HFFc6 (cell line): ENCODE results near the gene TMEM250. TPM values are rescaled to one million over a fixed set of nuclear protein-coding genes. Genes with fewer than 3 reads are reported as not detected.

Experiments used
- DNase-seq: peaks from one replicate; pipeline ENCODE4 v3.0.0-alpha.2; 2018
- H3K27ac Mint-ChIP-seq: 2 replicates; pipeline ENCODE4 v1.8.0; 2020; ENCODE audit warnings: mild to moderate bottlenecking, mixed read lengths
- H3K27me3 Mint-ChIP-seq: 2 replicates; pipeline ENCODE4 v1.8.0; 2021; ENCODE audit warnings: mild to moderate bottlenecking, moderate library complexity, mixed read lengths; ENCODE audit not compliant: insufficient read depth
- H3K36me3 Mint-ChIP-seq: 2 replicates; pipeline ENCODE4 v1.8.0; 2021; ENCODE audit warnings: low read depth, mixed read lengths
- H3K4me1 Mint-ChIP-seq: 2 replicates; pipeline ENCODE4 v1.8.0; 2020; ENCODE audit warnings: low read depth, mixed read lengths
- H3K4me3 Mint-ChIP-seq: 2 replicates; pipeline ENCODE4 v1.8.0; 2020; ENCODE audit warnings: mild to moderate bottlenecking, moderate library complexity, mixed read lengths
- H3K9me3 Mint-ChIP-seq: 2 replicates; pipeline ENCODE4 v1.8.0; 2020; ENCODE audit warnings: mild to moderate bottlenecking, mixed read lengths
- CTCF ChIP-seq: fragments of 200-600 bp; sonication (generic); IDR thresholded peaks from 2 replicates; pipeline ENCODE4 v1.5.0; 2021; ENCODE audit warnings: antibody characterized with exemption, mild to moderate bottlenecking
- total RNA-seq, 6 experiments: library from RNA; stranded (reverse); fragmentation: NEBNext Ultra II Directional; extraction: Animal tissue kit (Norgen Biotek cat#: 25700); gene quantifications; 2 replicates in 1 of 6; 3 replicates in 5 of 6; pipeline ENCODE4 v1.2.3, GENCODE V29; 2021

The TMEM250 gene
- total RNA-seq, 6 experiments from 2014 or later: 31.6 to 45.4 (median 35.7) TPM

- Mint-ChIP-seq H3K4me1 (peaks cover 5% of the 10 kb centered on the region; the same call in 1 of the 2 replicates), H3K27me3 (no peaks in the 10 kb centered on the region; the same call in 1 of the 2 replicates), H3K27ac (no peak overlapping the region), H3K4me3 (no peak overlapping the region), H3K9me3 (no peaks in the 10 kb centered on the region), H3K36me3 (peaks cover 8% of the 10 kb centered on the region; the same call in 1 of the 2 replicates)
- DNase-seq: no peak
- no peak for TF ChIP-seq CTCF
These were observed 40.7 kb downstream of the TMEM250 start for GRCh38 chr9:136078024-136078423.

- DNase-seq: no peak
- H3K27ac Mint-ChIP-seq: no peak overlapping the region
- H3K9me3 Mint-ChIP-seq: no peaks in the 10 kb centered on the region
- H3K36me3 Mint-ChIP-seq: peaks cover 8% of the 10 kb centered on the region; the same call in 1 of the 2 replicates
- peaks cover 5% of the 10 kb centered on the region; the same call in 1 of the 2 replicates for H3K4me1 Mint-ChIP-seq
- TF ChIP-seq CTCF: no peak
- H3K27me3 Mint-ChIP-seq: no peaks in the 10 kb centered on the region; the same call in 1 of the 2 replicates
- H3K4me3 Mint-ChIP-seq: no peak overlapping the region
These were observed 41.2 kb downstream of the TMEM250 start for GRCh38 chr9:136077491-136077890.

DNA sequence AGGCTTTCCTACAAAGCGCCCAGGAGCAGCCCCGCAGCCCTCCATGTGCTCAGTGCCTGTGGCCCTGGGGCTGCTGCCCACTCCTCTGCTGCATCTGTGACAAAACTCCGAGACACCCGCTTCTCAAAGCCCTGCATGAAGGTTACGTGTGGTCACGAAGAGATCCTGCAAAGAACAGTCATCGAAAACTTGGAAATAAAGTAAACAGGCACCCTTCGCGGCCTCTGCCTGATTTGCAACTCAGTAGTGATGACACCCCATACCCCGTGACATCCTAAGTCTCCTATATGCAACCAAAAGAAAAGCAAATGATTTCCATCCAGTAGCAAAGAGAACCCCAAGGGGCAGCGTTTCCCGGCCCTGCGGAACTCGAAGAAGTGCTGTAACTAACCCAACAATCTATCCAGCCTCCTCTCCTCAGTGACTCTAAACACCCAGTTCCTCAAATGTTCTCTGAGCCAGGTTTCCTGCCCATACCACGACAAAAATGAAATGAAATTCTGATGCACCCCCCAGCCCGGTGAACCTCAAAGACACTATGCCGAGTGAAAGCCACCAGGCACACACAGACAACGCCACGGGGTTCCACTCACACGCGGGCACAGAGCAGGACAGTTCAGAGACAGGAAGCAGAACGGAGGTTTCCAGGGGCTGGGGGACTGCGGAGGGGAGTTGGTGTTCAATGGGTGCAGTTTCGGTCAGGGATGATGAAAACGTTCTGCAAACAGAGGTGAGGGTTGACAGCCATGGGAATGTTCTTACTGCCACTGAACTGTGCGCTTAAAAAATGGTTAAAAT is 42.6 kb downstream of the TMEM250 start:
- no peak for DNase-seq
- H3K4me3 Mint-ChIP-seq: no peak overlapping the region
- peaks cover 5% of the 10 kb centered on the region; the same call in 1 of the 2 replicates for H3K4me1 Mint-ChIP-seq
- TF ChIP-seq CTCF: no peak
- H3K27ac Mint-ChIP-seq: no peak overlapping the region
- H3K9me3 Mint-ChIP-seq: no peaks in the 10 kb centered on the region
- H3K36me3 Mint-ChIP-seq: peaks cover 8% of the 10 kb centered on the region; the same call in 1 of the 2 replicates
- H3K27me3 Mint-ChIP-seq: no peaks in the 10 kb centered on the region; the same call in 1 of the 2 replicates

GRCh38 chr9:136075134-136075841 is 43.4 kb downstream of the TMEM250 start:
- TF ChIP-seq CTCF: no peak
- Mint-ChIP-seq H3K4me1 (peaks cover 5% of the 10 kb centered on the region; the same call in 1 of the 2 replicates), H3K4me3 (no peak overlapping the region; the same call in 1 of the 2 replicates), H3K9me3 (no peaks in the 10 kb centered on the region), H3K27me3 (no peaks in the 10 kb centered on the region; the same call in 1 of the 2 replicates), H3K27ac (no peak overlapping the region), H3K36me3 (peaks cover 12% of the 10 kb centered on the region; the same call in 1 of the 2 replicates)
- no peak for DNase-seq

DNA sequence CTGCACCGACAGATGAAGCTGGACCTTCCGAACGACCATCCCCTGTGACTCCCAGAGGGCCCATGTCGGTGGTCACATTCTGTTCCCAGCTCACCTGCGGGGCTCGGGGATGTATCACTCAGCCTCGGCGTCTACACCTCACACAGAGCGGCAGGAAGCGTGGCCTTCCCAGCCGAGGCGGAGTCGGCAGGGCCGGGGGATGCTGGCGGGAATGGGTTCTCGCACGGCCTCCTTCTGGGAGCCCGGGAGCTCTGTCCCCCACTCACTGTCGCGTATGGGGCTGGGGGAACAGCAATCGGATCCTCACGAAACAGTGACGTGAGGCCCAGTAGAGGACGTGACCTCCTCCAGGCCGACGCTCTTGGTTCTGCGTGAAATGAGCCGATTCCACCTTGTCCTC is 44.0 kb downstream of the TMEM250 start:
- H3K4me3 Mint-ChIP-seq: no peak overlapping the region
- peaks cover 16% of the 10 kb centered on the region for H3K36me3 Mint-ChIP-seq
- no peak for DNase-seq
- H3K27me3 Mint-ChIP-seq: no peaks in the 10 kb centered on the region; the same call in 1 of the 2 replicates
- no peak for TF ChIP-seq CTCF
- H3K27ac Mint-ChIP-seq: no peak overlapping the region
- H3K4me1 Mint-ChIP-seq: peaks cover 5% of the 10 kb centered on the region; the same call in 1 of the 2 replicates
- no peaks in the 10 kb centered on the region for H3K9me3 Mint-ChIP-seq

Other genes with a start within 250 kb of the TMEM250 start
- 10 to 100 TPM; 14.9 to 22.8 (median 18.1) TPM for gene CAMSAP1, start 211.3 kb downstream of the TMEM250 start, total RNA-seq
- 10 to 100 TPM; 27.9 to 33.6 (median 31.2) TPM for gene UBAC1, start 157.5 kb downstream of the TMEM250 start, total RNA-seq
- 10 to 100 TPM; 38.2 to 46.7 (median 40.2) TPM for gene NACC2, start 23.6 kb downstream of the TMEM250 start, total RNA-seq
- gene LHX3, start 86.3 kb upstream of the TMEM250 start, total RNA-seq: not detected
- 10 to 100 TPM; 20.1 to 24.9 (median 21.9) TPM for gene QSOX2, start 126.9 kb upstream of the TMEM250 start, total RNA-seq
- not detected for gene CCDC187, start 185.2 kb upstream of the TMEM250 start, total RNA-seq
- 10 to 100 TPM; 50.9 to 60.2 (median 55.0) TPM for gene GPSM1, start 208.7 kb upstream of the TMEM250 start, total RNA-seq
- gene DNLZ, start 244.9 kb upstream of the TMEM250 start, total RNA-seq: 10 to 100 TPM; 28.5 to 33.3 (median 30.4) TPM